ENCODE results near the gene MRPS27.

The MRPS27 gene

GRCh38 chr5:72270037-72270436 lies 50.0 kb downstream of the MRPS27 start:
- TF ChIP-seq, protein P1, sequence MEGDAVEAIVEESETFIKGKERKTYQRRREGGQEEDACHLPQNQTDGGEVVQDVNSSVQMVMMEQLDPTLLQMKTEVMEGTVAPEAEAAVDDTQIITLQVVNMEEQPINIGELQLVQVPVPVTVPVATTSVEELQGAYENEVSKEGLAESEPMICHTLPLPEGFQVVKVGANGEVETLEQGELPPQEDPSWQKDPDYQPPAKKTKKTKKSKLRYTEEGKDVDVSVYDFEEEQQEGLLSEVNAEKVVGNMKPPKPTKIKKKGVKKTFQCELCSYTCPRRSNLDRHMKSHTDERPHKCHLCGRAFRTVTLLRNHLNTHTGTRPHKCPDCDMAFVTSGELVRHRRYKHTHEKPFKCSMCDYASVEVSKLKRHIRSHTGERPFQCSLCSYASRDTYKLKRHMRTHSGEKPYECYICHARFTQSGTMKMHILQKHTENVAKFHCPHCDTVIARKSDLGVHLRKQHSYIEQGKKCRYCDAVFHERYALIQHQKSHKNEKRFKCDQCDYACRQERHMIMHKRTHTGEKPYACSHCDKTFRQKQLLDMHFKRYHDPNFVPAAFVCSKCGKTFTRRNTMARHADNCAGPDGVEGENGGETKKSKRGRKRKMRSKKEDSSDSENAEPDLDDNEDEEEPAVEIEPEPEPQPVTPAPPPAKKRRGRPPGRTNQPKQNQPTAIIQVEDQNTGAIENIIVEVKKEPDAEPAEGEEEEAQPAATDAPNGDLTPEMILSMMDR (IDR thresholded peaks at IDR 0.05): no peak
- no peak for TF ChIP-seq ZFX (IDR thresholded peaks at IDR 0.05; ENCODE audit: borderline replicate concordance)

GRCh38 chr5:72269411-72269780 lies 50.6 kb downstream of the MRPS27 start:
- H3K27ac ChIP-seq: 0 out of 2 replicates have a peak overlapping the region, but pooled peaks have one; percentile 57
- TF ChIP-seq, protein P1 (IDR thresholded peaks at IDR 0.05): peak; percentile 62
- TF ChIP-seq ZFX (IDR thresholded peaks at IDR 0.05; ENCODE audit: borderline replicate concordance): no peak

More at GRCh38 chr5:72270037-72270436, 50.0 kb downstream of the MRPS27 start:
- H3K27ac ChIP-seq: no peak overlapping the region

- peak overlapping the region; percentile 57 for H3K27ac ChIP-seq
- TF ChIP-seq, protein P1 (IDR thresholded peaks at IDR 0.05): peak; percentile 90
- no peak for TF ChIP-seq ZFX (IDR thresholded peaks at IDR 0.05; ENCODE audit: borderline replicate concordance)
Measured at GRCh38 chr5:72268753-72269410, 51.2 kb downstream of the MRPS27 start.

- TF ChIP-seq, protein P1 (IDR thresholded peaks at IDR 0.05): no peak
- no peak for TF ChIP-seq ZFX (IDR thresholded peaks at IDR 0.05; ENCODE audit: borderline replicate concordance)
Measured at GRCh38 chr5:72268260-72268659, 51.8 kb downstream of the MRPS27 start.

GRCh38 chr5:72267685-72268084 lies 52.4 kb downstream of the MRPS27 start:
- TF ChIP-seq ZFX (IDR thresholded peaks at IDR 0.05; ENCODE audit: borderline replicate concordance): no peak
- TF ChIP-seq, protein P1 (IDR thresholded peaks at IDR 0.05): no peak
- H3K27ac ChIP-seq: peak overlapping the region; percentile 57

More at GRCh38 chr5:72268260-72268659, 51.8 kb downstream of the MRPS27 start:
- H3K27ac ChIP-seq: peak overlapping the region; percentile 57

DNA sequence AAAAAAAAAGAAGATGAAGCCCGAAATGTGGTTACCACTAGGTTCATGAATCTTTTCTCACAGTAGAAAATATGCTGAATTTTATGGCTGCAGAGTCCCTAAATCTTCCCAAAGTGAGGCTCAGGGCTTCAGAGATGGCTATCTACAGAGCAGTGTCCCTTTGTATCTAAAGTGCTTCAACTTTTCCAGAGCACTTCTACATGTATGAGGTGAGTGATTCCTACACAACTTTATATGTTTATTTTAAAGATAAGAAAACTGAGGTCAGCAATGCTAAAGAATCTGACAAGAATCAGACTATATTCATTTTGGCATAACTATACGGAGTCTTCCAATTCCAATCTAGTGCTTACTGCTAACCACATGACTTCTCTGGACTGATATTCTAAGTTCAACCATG lies 53.2 kb downstream of the MRPS27 start:
- H3K27ac ChIP-seq: peak overlapping the region; percentile 57
- TF ChIP-seq ZFX (IDR thresholded peaks at IDR 0.05; ENCODE audit: borderline replicate concordance): no peak
- TF ChIP-seq, protein P1 (IDR thresholded peaks at IDR 0.05): no peak

DNA sequence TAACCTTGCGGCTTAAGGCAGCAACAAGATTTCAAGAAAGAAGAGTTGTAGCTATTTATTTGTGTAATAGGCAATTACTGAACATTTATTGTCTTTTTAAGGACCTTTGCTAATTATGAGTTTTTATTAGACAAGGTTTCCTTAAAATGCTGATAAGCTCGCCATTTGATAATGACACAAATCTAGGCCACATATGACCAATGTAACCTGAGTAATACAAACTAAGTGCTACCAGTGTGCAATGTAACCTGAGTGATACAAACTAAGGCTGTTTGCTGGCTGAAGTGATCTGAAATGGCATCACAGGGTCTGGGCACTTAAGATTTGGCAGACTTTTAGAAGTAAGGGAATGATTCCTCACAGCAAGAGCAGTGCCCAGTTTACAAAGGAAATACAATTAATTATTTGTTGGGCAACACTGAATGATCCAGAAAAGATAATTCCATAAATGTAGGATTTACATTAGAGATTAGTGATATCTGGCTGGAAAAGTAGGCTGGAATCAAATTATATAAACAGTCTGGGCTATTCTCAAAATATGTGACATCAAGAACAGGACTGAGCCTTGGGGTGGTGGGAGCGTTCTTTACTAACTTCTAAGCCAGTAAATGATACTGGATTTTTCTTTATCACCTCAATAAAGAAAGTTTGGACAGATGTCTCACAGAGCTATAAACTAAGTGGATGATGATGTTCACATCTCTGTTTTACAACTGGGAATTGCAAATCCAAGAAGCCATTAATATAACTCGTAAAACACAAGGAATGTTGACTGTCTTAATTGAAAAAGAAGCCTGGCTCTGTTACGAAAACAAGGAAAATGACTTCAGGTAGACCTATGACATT lies 54.8 kb downstream of the MRPS27 start:
- peak overlapping the region; percentile 57 for H3K27ac ChIP-seq
- TF ChIP-seq ZFX (IDR thresholded peaks at IDR 0.05; ENCODE audit: borderline replicate concordance): no peak
- TF ChIP-seq, protein P1 (IDR thresholded peaks at IDR 0.05): no peak

Measured in 22Rv1 (cell line).